Neural cell (in vitro differentiated cells): ENCODE measurements around the gene IFT43. TPM values are rescaled to one million over a fixed set of nuclear protein-coding genes. Genes with fewer than 3 reads are reported as not detected.

ENCODE experiments used
- H2AFZ ChIP-seq: fragments of 200-600, 300-800 bp; sonication (generic), shearing (Covaris generic); 2 replicates; pipeline ENCODE4 v1.6.0; 2014; ENCODE audit warnings: low read depth, mild to moderate bottlenecking, antibody characterized with exemption, low read length, moderate library complexity
- H3F3A ChIP-seq: fragments of 200-600 bp; shearing (Covaris generic); 2 replicates; pipeline ENCODE4 v1.6.1; 2016; ENCODE audit warnings: mild to moderate bottlenecking, moderate library complexity, mixed read lengths, antibody characterized with exemption, low read length; ENCODE audit not compliant: insufficient read depth, poor library complexity, severe bottlenecking
- H3K27ac ChIP-seq: fragments of 200-600, 300-800 bp; sonication (generic), shearing (Covaris generic); 2 replicates; pipeline ENCODE4 v1.5.1; 2014; ENCODE audit warnings: mild to moderate bottlenecking, low read length, moderate library complexity
- H3K27me3 ChIP-seq: fragments of 300-800, 200-600 bp; sonication (generic), shearing (Covaris generic); 2 replicates; pipeline ENCODE4 v1.6.0; 2014; ENCODE audit warnings: mild to moderate bottlenecking, low read depth, low read length, moderate library complexity; ENCODE audit not compliant: insufficient read depth
- H3K36me3 ChIP-seq: fragments of 300-800, 200-600 bp; sonication (generic), shearing (Covaris generic); 2 replicates; pipeline ENCODE4 v1.5.1; 2014; ENCODE audit warnings: mild to moderate bottlenecking, antibody characterized with exemption, low read length, moderate library complexity; ENCODE audit not compliant: insufficient read depth
- H3K4me2 ChIP-seq: fragments of 300-800, 200-600 bp; sonication (generic), shearing (Covaris generic); 2 replicates; pipeline ENCODE4 v1.6.0; 2014; ENCODE audit warnings: mild to moderate bottlenecking, low read length
- H3K4me3 ChIP-seq: fragments of 300-800, 200-600 bp; sonication (generic), shearing (Covaris generic); 2 replicates; pipeline ENCODE4 v1.5.1; 2014; ENCODE audit warnings: mild to moderate bottlenecking, low read length, moderate library complexity
- H3K79me2 ChIP-seq: fragments of 200-600 bp; shearing (Covaris generic); replicated peaks from 2 replicates; pipeline ENCODE4 v1.6.0; 2014; ENCODE audit warnings: mild to moderate bottlenecking, low read length, moderate library complexity; ENCODE audit not compliant: insufficient read depth
- H3K9ac ChIP-seq: fragments of 300-800, 200-600 bp; sonication (generic), shearing (Covaris generic); 2 replicates; pipeline ENCODE4 v1.6.1; 2016; ENCODE audit warnings: mild to moderate bottlenecking, low read length, mixed read lengths
- H3K9me2 ChIP-seq: fragments of 200-600 bp; shearing (Covaris generic); 2 replicates; pipeline ENCODE4 v1.6.1; 2016; ENCODE audit warnings: mild to moderate bottlenecking, low read length, mixed read lengths; ENCODE audit not compliant: insufficient read depth
- H3K9me3 ChIP-seq: fragments of 200-600, 300-800 bp; sonication (generic), shearing (Covaris generic); 2 replicates; pipeline ENCODE4 v1.6.1; 2016; ENCODE audit warnings: mild to moderate bottlenecking, mixed run types, low read length, moderate library complexity, mixed read lengths
- H4K20me1 ChIP-seq: fragments of 200-600 bp; shearing (Covaris generic); 2 replicates; pipeline ENCODE4 v1.6.1; 2016; ENCODE audit warnings: mild to moderate bottlenecking, mixed run types; ENCODE audit not compliant: insufficient read depth
- CTCF ChIP-seq: fragments of 450-650 bp; IDR thresholded peaks from 2 replicates; pipeline ENCODE4 v1.5.1; 2014; ENCODE audit warnings: antibody characterized with exemption, mild to moderate bottlenecking, moderate library complexity; ENCODE audit not compliant: poor library complexity, severe bottlenecking
- EP300 ChIP-seq: fragments of 450-650 bp; conservative IDR thresholded peaks from 2 replicates; pipeline ENCODE4 v1.6.1; 2014; ENCODE audit warnings: antibody characterized with exemption, mild to moderate bottlenecking, moderate library complexity; ENCODE audit not compliant: poor library complexity, severe bottlenecking
- EZH2 ChIP-seq: fragments of 200-600, 300-800 bp; shearing (Covaris generic), sonication (generic); IDR thresholded peaks from 2 replicates; pipeline ENCODE4 v1.6.1; 2014; ENCODE audit warnings: antibody characterized with exemption, low read length, borderline replicate concordance, mild to moderate bottlenecking; ENCODE audit not compliant: insufficient read depth, poor library complexity, severe bottlenecking
- MXI1 ChIP-seq: fragments of 450-650 bp; conservative IDR thresholded peaks from 2 replicates; pipeline ENCODE4 v1.6.1; 2014; ENCODE audit warnings: antibody characterized with exemption, mild to moderate bottlenecking; ENCODE audit not compliant: poor library complexity, severe bottlenecking
- POLR2AphosphoS5 ChIP-seq: IDR thresholded peaks from 2 replicates; pipeline ENCODE4 v1.6.1; 2012
- RAD21 ChIP-seq: fragments of 450-650 bp; conservative IDR thresholded peaks from 2 replicates; pipeline ENCODE4 v1.6.1; 2014; ENCODE audit warnings: antibody characterized with exemption, mild to moderate bottlenecking, moderate library complexity
- REST ChIP-seq: IDR thresholded peaks from 2 replicates; pipeline ENCODE4 v1.6.1; 2012; ENCODE audit warnings: borderline replicate concordance
- SMC3 ChIP-seq: fragments of 450-650 bp; conservative IDR thresholded peaks from 2 replicates; pipeline ENCODE4 v1.6.1; 2014; ENCODE audit warnings: antibody characterized with exemption, mild to moderate bottlenecking, moderate library complexity; ENCODE audit not compliant: poor library complexity
- TAF1 ChIP-seq: IDR thresholded peaks from 2 replicates; pipeline ENCODE4 v1.6.1; 2012; ENCODE audit warnings: low read depth
- polyA plus RNA-seq: library from polyadenylated mRNA; depleted of rRNA; stranded (reverse); fragments of >200 nt; gene quantifications from 2 replicates; pipeline ENCODE4 v1.2.3, GENCODE V29; 2014

Gene IFT43
- polyA plus RNA-seq, 1 donor from 2014 or later = 102 TPM

DNA sequence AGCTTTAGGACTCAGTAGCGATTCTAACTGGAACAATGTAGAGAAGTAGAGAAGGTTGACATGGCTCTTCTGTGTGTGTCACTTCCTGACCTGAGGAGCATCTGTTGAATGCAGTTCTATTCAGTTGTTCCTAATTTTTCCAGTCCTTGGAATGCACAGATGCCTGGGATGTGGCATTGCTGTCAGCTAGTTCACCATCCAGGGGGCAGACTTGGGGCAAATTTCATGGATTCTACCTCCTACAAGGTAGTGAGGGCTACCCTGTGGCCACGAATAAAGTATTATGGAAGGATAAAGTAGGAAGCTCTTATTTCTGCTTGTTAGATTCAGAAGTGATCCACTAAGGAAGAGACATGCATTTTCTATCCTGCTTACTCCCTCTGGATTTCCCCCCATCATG is 91.8 kb downstream of the IFT43 start:
- Histone ChIP-seq H3K36me3 (peaks cover 4% of the 10 kb centered on the region), H3K4me3 (no peak overlapping the region), H2AFZ (no peak overlapping the region), H3K9ac (no peak overlapping the region), H4K20me1 (no peaks in the 10 kb centered on the region), H3K79me2 (no peaks in the 10 kb centered on the region), H3F3A (no peaks in the 10 kb centered on the region), H3K27ac (no peak overlapping the region), H3K9me3 (no peaks in the 10 kb centered on the region), H3K9me2 (no peaks in the 10 kb centered on the region), H3K27me3 (no peaks in the 10 kb centered on the region), H3K4me2 (no peak overlapping the region)
- TF ChIP-seq TAF1 (no peak), EZH2 (no peak), EP300 (no peak), MXI1 (no peak)

GRCh38 chr14:76078501-76078900 is 92.9 kb downstream of the IFT43 start:
- H2AFZ ChIP-seq = no peak overlapping the region
- no peak overlapping the region for H3K4me3 ChIP-seq
- H3K79me2 ChIP-seq = no peaks in the 10 kb centered on the region
- no peaks in the 10 kb centered on the region for H3K27me3 ChIP-seq
- TF ChIP-seq CTCF (no peak), RAD21 (no peak), TAF1 (no peak), EZH2 (no peak), SMC3 (no peak), MXI1 (no peak), REST (no peak), POLR2AphosphoS5 (no peak), EP300 (no peak)
- peaks cover 4% of the 10 kb centered on the region for H3K36me3 ChIP-seq
- no peaks in the 10 kb centered on the region for H3K9me2 ChIP-seq
- no peak overlapping the region for H3K27ac ChIP-seq
- no peaks in the 10 kb centered on the region for H4K20me1 ChIP-seq
- no peak overlapping the region for H3K9ac ChIP-seq
- no peak overlapping the region for H3K4me2 ChIP-seq
- no peaks in the 10 kb centered on the region for H3K9me3 ChIP-seq
- H3F3A ChIP-seq = no peaks in the 10 kb centered on the region

GRCh38 chr14:76080025-76080424 is 94.5 kb downstream of the IFT43 start:
- H3K27ac ChIP-seq = no peak overlapping the region

More at GRCh38 chr14:76080025-76080424, 94.5 kb downstream of the IFT43 start:
- no peaks in the 10 kb centered on the region for H3K79me2 ChIP-seq
- no peak for TF ChIP-seq EP300
- no peak for TF ChIP-seq REST
- no peak for TF ChIP-seq POLR2AphosphoS5
- TF ChIP-seq MXI1 = no peak
- TF ChIP-seq EZH2 = no peak
- TF ChIP-seq CTCF = no peak
- no peaks in the 10 kb centered on the region for H4K20me1 ChIP-seq
- H3K4me3 ChIP-seq = no peak overlapping the region
- H3K27me3 ChIP-seq = no peaks in the 10 kb centered on the region
- no peak overlapping the region for H2AFZ ChIP-seq
- H3K9me2 ChIP-seq = no peaks in the 10 kb centered on the region
- H3K36me3 ChIP-seq = peaks cover 4% of the 10 kb centered on the region
- no peaks in the 10 kb centered on the region for H3K9me3 ChIP-seq
- H3F3A ChIP-seq = peaks cover 3% of the 10 kb centered on the region
- H3K4me2 ChIP-seq = no peak overlapping the region
- no peak overlapping the region for H3K9ac ChIP-seq
